ENCODE data around the gene KDM4C. TPM values are rescaled to one million over a fixed set of nuclear protein-coding genes. Genes with fewer than 3 reads are reported as not detected.

The KDM4C gene
- total RNA-seq, 2 donors from 2014 or later, result 11.0 to 11.9 TPM

DNA sequence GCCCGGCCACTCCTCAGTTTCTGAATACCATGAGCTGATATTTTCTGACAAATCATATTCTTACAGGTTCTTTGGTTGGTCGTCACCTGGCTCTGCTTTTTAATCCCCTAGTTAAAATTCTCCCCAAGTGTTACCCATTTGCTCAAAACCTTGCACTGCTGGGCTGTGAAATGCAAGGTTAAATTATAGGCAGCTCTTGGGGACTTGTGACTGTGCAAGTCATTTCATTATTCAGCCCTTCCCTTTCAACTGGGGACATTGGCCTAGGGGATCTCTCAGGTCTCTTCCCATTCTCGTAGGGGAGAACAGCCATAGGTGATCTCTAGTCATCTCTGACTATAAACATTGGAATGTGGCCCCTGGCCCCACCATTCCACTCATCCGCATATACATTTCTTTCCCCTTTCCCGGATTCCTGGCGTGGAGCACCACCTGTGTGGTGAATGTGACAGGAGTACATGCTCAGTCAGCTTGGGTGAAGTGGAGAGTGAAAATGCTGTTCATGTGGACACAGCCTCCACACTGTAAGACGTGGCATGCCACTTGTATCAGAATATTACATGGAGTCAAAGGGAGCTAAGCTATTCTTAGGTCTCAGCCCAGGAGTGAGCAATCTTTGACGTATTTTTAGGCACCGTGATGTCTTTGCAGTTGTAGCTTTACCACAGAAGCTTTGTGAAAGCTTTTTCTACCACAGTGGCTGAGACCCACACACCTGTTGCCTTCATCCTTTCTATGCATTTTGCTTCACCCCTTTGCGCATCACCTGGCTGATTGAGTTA, 386.7 kb downstream of the KDM4C start:
- no peaks in the 10 kb centered on the region for H3K27me3 ChIP-seq
- H3K4me3 ChIP-seq, result no peak overlapping the region
- TF ChIP-seq CTCF (IDR thresholded peaks at IDR 0.05), result no peak
- peak overlapping the region; percentile 29 to 52 for H3K27ac ChIP-seq
- no peaks in the 10 kb centered on the region for H3K36me3 ChIP-seq
- H3K9me3 ChIP-seq, result no peaks in the 10 kb centered on the region
- no peak for DNase-seq (ENCODE audit: low spot score)
- H3K4me1 ChIP-seq, result peaks cover 0 to 29% of the 10 kb centered on the region in 2 donors

GRCh38 chr9:7145361-7146069, 387.7 kb downstream of the KDM4C start:
- Histone ChIP-seq H3K27ac (peak overlapping the region in 1 of 2 donors; percentile 29), H3K27me3 (no peaks in the 10 kb centered on the region), H3K9me3 (no peaks in the 10 kb centered on the region), H3K4me1 (peaks cover 0 to 39% of the 10 kb centered on the region in 2 donors), H3K36me3 (no peaks in the 10 kb centered on the region), H3K4me3 (no peak overlapping the region)
- no peak for TF ChIP-seq CTCF (IDR thresholded peaks at IDR 0.05)
- no peak for DNase-seq (ENCODE audit: low spot score)

DNA sequence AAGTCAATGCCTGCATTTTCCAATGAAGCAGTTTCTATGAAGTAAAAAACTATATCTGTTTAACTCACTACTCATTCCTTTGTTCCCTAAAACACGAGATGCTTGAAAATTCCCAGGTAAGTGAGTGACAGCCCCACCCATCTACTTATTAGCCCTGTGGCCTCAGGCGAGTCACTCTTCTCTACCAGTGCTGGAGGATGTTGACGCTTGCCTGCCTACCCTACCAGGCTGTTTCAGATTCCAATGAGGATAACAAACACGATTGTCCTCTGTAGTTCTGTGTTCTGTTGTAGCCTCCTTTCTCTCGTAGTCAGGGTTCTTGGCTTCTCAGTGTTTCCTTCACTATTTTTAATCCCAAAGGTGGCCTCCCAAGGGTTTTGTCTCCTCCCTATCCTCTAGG, 388.8 kb downstream of the KDM4C start:
- no peaks in the 10 kb centered on the region for H3K36me3 ChIP-seq
- peaks cover 0 to 43% of the 10 kb centered on the region in 2 donors for H3K4me1 ChIP-seq
- no peak overlapping the region for H3K4me3 ChIP-seq
- no peaks in the 10 kb centered on the region for H3K27me3 ChIP-seq
- no peak for TF ChIP-seq CTCF (IDR thresholded peaks at IDR 0.05)
- no peaks in the 10 kb centered on the region for H3K9me3 ChIP-seq
- DNase-seq (ENCODE audit: low spot score), result no peak
- peak overlapping the region; percentile 73 to 87 for H3K27ac ChIP-seq

- Histone ChIP-seq H3K4me1 (peaks cover 0 to 43% of the 10 kb centered on the region in 2 donors), H3K9me3 (no peaks in the 10 kb centered on the region), H3K36me3 (no peaks in the 10 kb centered on the region), H3K27ac (peak overlapping the region; percentile 73 to 87), H3K27me3 (no peaks in the 10 kb centered on the region), H3K4me3 (no peak overlapping the region)
- no peak for TF ChIP-seq CTCF (IDR thresholded peaks at IDR 0.05)
- no peak for DNase-seq (ENCODE audit: low spot score)
Measured at GRCh38 chr9:7147121-7148090, 389.6 kb downstream of the KDM4C start.

GRCh38 chr9:7148243-7148765, 390.5 kb downstream of the KDM4C start:
- no peak for TF ChIP-seq CTCF (IDR thresholded peaks at IDR 0.05)
- no peak overlapping the region for H3K4me3 ChIP-seq
- no peaks in the 10 kb centered on the region for H3K9me3 ChIP-seq
- no peak for DNase-seq (ENCODE audit: low spot score)
- peak overlapping the region; percentile 73 to 87 for H3K27ac ChIP-seq
- H3K4me1 ChIP-seq, result peaks cover 0 to 45% of the 10 kb centered on the region in 2 donors
- no peaks in the 10 kb centered on the region for H3K27me3 ChIP-seq
- H3K36me3 ChIP-seq, result no peaks in the 10 kb centered on the region
